Measurements from ENCODE around the gene PRAME. TPM values are rescaled to one million over a fixed set of nuclear protein-coding genes. Genes with fewer than 3 reads are reported as not detected.
A peak's percentile ranks its signal among the peaks of the same experiment; 100 is the strongest.
"Not testable (repeated sequence)": the region's sequence is repeated elsewhere in the genome, so short reads cannot be mapped to it uniquely, and the experiment has no call there.

Gene PRAME
- total RNA-seq, 1 experiment from 2014 or later = not detected

DNA sequence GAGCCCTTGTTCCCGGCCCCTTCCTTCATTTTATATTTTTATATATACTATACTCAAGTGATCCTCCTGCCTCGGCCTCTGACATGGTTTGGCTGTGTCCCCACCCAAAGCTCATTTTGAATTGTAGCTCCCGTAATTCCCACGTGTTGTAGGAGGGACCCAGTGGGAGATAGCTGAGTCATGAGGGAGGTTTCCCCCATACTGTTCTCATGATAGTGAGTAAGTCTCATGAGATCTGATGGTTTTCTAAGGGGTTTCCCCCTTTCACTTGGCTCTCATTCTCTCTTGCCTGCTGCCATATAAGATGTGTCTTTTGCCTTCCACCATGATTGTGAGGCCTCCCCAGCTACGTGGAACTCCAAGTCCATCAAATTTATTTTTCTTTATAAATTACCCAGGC, 31.8 kb downstream of the PRAME start:
- no peak overlapping the region for H3K27ac ChIP-seq
- no peak for DNase-seq

DNA sequence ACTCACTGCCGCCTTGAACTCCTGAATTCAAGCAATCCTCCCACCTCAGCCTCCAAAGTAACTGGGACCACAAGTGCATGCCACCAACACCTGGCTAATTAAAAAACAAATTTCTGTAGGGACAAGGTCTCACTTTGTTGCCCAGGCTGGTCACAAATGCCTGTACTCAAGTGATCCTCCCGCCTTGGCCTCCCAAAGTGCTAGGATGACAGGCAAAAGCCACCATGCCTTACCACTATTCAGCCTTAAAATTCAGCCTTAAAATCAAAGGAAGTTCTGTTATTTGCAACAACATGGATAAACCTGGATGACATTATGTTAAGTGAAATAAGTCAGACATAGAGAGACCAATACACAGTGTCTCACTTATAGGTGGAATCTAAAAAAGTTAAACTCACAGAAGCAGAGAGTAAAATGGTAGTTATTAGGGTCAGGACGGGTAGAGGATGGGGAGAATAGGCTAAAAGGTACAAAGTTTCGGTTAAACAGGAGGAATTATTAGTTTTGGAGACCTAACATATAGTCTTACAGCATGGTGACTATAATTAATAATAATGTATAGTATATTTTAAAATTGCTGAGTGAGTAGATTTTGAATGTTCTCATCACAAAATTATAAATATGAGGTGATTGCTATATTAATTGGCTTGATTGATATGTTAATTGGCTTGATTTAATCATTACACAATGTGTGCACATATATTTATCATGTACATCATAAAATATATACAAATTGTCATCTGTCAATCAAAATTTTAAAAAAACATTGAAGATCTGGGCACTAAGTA, 32.7 kb downstream of the PRAME start:
- DNase-seq = no peak
- Histone ChIP-seq H3K36me3 (no peaks in the 10 kb centered on the region), H3K4me3 (no peak overlapping the region), H3K4me1 (no peaks in the 10 kb centered on the region), H3K27me3 (no peaks in the 10 kb centered on the region), H3K9me3 (replicated peaks) (no peaks in the 10 kb centered on the region), H3K27ac (no peak overlapping the region)

More for the DNA sequence above, 31.8 kb downstream of the PRAME start:
- Histone ChIP-seq H3K36me3 (no peaks in the 10 kb centered on the region), H3K4me3 (no peak overlapping the region), H3K9me3 (replicated peaks) (no peaks in the 10 kb centered on the region), H3K4me1 (no peaks in the 10 kb centered on the region), H3K27me3 (no peaks in the 10 kb centered on the region)

DNA sequence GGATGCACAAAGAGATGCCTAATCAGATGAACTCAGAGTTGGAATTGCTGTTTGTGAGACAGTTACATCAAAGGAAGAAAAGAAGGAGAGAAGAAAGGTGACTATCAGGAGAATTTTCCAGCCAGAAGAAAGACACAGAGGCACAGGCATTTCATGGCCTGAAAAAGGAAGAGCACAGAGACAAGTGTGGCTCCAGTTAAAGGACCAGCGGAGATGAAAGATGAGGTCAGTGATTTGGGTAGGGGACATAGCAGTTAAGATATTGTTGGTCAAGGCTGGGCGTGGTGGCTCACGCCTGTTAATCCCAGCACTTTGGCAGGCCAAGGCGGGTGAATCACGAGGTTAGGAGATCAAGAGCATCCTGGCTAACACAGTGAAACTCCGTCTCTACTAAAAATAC, 35.6 kb downstream of the PRAME start:
- Histone ChIP-seq H3K4me3 (no peak overlapping the region), H3K9me3 (replicated peaks) (no peaks in the 10 kb centered on the region), H3K36me3 (no peaks in the 10 kb centered on the region), H3K27ac (no peak overlapping the region), H3K4me1 (no peaks in the 10 kb centered on the region; the same call in 1 of the 2 replicates), H3K27me3 (no peaks in the 10 kb centered on the region)
- no peak for DNase-seq

DNA sequence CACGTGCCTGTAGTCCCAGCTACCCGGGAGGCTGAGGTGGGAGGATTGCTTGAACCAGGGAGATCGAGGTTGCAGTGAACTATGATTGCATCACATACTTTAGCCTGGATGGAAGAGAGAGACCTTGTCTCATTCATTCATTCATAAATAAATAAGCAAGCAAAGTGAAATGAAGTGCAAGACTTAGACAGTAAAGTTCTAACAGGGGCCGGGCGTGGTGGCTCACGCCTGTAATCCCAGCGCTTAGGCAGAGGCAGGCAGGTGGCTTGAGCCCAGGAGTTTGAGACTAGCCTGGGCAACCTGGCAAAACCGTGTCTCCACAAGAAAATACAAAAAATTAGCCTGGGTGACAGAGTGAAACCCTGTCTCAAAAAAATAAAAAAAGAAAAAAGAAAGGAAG, 37.4 kb downstream of the PRAME start:
- Histone ChIP-seq H3K4me3 (no peak overlapping the region), H3K27me3 (no peaks in the 10 kb centered on the region), H3K36me3 (no peaks in the 10 kb centered on the region), H3K4me1 (no peaks in the 10 kb centered on the region; the same call in 1 of the 2 replicates), H3K9me3 (replicated peaks) (no peaks in the 10 kb centered on the region), H3K27ac (no peak overlapping the region)
- no peak for DNase-seq

DNA sequence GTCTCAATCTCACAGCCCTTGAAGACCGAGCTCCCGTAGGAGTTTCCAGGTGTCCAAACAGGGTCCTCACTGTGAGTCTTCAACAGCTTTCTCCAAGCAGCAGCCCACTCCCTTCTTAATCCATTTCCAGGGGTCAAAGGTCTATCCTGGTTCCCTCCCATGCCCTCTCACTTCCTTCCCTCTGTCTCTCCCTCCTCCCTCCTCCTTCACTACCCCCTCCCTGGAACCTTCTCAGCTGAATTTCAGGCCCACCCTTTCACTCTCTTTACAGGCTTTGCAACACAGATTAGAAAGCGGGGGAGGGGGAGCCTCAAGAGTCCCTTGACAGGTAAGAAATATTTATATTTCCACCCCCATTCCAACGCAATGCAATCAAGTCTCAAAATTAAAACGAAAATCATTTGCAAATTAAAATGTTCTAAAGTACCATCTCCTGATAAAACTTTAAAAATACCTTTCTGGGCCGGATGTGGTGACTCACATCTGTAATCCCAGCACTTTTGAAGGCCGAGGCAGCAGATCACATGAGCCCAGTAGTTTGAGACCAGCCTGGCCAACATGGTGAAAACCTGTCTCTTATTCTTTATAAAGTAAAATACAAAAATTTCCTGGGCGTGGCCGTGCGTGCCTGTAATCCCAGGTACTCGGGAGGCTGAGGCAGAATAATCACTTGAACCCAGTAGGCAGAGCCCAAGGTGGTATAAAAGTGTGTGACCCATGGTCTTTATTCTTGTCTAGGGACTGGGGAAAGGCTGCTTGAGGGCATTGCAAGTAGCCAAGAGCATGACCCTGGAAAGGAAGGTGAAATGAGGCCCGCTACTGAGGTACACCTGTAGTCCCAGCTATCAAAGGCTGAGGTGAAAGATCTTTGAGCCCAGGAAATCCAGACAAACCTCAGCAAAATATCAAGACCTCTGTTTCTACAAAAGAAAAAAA, 38.1 kb downstream of the PRAME start:
- H3K27ac ChIP-seq = no peak overlapping the region
- H3K4me3 ChIP-seq = no peak overlapping the region
- no peaks in the 10 kb centered on the region for H3K9me3 ChIP-seq (replicated peaks)
- no peaks in the 10 kb centered on the region for H3K27me3 ChIP-seq
- H3K4me1 ChIP-seq = no peaks in the 10 kb centered on the region; the same call in 1 of the 2 replicates
- H3K36me3 ChIP-seq = no peaks in the 10 kb centered on the region
- no peak for DNase-seq

DNA sequence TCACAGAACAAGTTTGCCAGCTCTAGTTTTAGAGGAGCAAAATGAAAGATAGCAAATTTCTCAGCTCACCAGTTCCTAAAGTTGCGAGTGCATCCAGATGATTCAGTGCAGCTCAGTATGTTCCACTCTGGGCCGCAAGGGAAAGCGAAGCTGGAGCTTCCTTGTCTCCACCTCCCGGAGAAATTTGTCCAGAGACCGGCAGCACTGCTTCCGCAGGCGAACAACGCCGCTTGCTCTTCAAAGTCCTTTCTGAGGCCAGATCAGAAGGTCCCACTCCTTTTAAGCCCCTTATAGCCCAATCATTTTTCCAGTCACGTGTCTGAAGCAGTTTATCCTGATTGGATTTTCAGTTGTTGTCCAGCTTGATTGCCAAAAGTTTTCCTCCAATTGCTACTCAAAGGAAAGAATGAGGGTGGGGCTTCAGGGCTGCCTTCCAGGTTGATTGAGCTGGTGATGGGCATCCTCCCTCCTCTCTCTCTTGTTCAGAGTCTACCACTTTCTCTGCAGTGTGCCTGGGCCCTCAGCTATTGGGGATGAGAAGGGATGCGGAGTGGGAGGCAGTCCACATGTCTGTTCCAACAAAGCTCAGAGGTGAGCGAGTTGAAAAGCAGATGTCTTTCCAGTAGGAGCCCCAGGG, 38.9 kb downstream of the PRAME start, which contains the start of gene ZNF280A:
Gene ZNF280A (minus strand): TSS at position 251 of the 637 bp plus-strand sequence. CDS start 4,640 bp downstream, outside the sequence.
- Histone ChIP-seq H3K27me3 (no peaks in the 10 kb centered on the region), H3K4me3 (peak within 1 kb of the TSS; percentile 44), H3K9me3 (replicated peaks) (no peaks in the 10 kb centered on the region), H3K4me1 (peaks cover 6% of the 10 kb centered on the region), H3K27ac (no peak within 1 kb of the TSS), H3K36me3 (no peaks in the 10 kb centered on the region)
- peak; percentile 22 to 59 for DNase-seq

DNA sequence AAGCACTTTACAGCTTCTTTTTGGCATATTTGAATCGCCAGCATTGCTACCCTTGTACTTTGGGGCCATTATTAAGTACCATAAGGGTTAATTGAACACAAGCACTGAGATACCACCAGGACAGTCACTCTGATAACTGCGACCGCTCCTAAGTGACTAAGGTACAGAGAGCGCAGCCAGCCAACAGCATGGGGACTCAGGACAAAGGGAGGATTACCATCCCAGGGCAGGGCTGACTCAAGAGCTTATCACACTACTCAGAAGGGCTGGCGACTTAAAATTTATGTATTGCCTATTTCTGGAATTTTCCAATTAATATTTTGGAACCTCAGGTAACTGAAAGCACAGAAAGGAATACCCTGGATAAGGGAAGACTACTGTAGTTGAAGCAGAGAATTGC, 39.5 kb downstream of the PRAME start:
- peak overlapping the region; percentile 44 for H3K4me3 ChIP-seq
- no peaks in the 10 kb centered on the region for H3K36me3 ChIP-seq
- no peaks in the 10 kb centered on the region for H3K9me3 ChIP-seq (replicated peaks)
- no peak overlapping the region for H3K27ac ChIP-seq
- H3K4me1 ChIP-seq = peaks cover 12% of the 10 kb centered on the region
- no peaks in the 10 kb centered on the region for H3K27me3 ChIP-seq
- DNase-seq = peak in 1 of 2 experiments; percentile 13

DNA sequence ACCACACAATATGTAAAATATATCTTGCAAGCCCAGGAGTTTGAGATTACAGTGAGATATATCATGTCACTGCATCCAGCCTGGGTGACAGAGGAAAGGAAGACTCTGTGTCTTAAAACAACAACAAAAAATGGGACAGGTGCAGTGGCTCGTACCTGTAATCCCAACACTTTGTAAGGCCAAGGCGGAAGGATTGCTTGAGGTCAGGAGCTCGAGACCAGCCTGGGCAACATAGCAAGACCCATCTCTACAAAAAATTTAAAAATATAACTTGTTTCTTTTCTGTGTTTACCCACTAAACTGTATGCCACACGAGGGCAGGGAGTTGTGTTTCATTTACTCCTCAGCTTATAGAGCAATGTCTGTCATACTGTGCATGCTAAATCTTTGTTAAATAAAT, 42.1 kb downstream of the PRAME start:
- Histone ChIP-seq H3K27me3 (no peaks in the 10 kb centered on the region), H3K4me1 (peaks cover 20% of the 10 kb centered on the region), H3K4me3 (no peak overlapping the region), H3K9me3 (replicated peaks) (0 out of 2 replicates have a peak, but pooled peaks cover 4% of the 10 kb centered on the region), H3K36me3 (no peaks in the 10 kb centered on the region), H3K27ac (no peak overlapping the region)
- no peak for DNase-seq

DNA sequence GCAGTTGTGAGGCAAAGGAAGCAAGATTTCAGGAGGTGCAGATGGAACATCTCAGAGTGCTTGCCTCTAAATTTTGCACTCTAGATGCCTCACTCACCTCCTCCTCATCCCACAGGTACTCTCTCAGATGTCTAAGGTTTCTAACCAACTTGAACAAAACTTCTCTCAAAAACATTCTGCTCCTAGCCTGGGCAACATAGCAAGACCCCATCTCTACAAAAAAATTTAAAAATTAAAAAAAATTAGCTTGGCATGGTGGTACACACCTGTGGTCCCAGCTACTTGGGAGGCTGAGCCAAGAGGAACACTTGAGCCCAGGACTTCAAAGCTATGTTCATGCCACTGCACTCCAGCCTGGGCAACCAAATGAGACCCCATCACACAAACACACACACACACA, 43.2 kb downstream of the PRAME start:
- H3K36me3 ChIP-seq = no peaks in the 10 kb centered on the region
- no peaks in the 10 kb centered on the region for H3K27me3 ChIP-seq
- no peak for DNase-seq
- 0 out of 2 replicates have a peak, but pooled peaks cover 4% of the 10 kb centered on the region for H3K9me3 ChIP-seq (replicated peaks)
- no peak overlapping the region for H3K27ac ChIP-seq
- peaks cover 20% of the 10 kb centered on the region for H3K4me1 ChIP-seq
- no peak overlapping the region for H3K4me3 ChIP-seq

DNA sequence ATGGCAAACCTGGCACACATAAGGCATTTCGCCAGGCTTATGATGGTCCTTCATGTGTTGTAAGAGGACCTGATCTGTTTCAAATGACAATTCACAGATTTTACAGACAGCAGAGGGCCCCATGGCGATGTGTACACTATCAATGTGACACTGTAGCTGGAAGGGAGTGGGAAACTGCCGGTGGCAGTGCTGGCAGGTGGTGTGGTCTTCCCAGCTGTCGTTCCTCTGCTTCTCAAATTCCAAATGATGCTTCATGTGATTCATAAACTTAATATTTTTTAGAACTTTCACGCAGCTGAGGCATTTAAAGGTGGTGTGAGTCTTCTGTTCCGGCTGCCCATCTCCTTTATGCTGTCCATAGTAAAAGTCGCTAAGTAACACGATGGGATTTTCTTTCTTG, 44.6 kb downstream of the PRAME start:
- DNase-seq = peak; percentile 77 to 87
- not testable (repeated sequence) for H3K36me3 ChIP-seq, H3K27me3 ChIP-seq
- H3K27ac ChIP-seq = peak overlapping the region; percentile 53
- H3K4me3 ChIP-seq = peak overlapping the region; percentile 11; the same call in 1 of the 2 replicates
- H3K4me1 ChIP-seq = peaks cover 20% of the 10 kb centered on the region
- peaks cover 12% of the 10 kb centered on the region for H3K9me3 ChIP-seq (replicated peaks)

DNA sequence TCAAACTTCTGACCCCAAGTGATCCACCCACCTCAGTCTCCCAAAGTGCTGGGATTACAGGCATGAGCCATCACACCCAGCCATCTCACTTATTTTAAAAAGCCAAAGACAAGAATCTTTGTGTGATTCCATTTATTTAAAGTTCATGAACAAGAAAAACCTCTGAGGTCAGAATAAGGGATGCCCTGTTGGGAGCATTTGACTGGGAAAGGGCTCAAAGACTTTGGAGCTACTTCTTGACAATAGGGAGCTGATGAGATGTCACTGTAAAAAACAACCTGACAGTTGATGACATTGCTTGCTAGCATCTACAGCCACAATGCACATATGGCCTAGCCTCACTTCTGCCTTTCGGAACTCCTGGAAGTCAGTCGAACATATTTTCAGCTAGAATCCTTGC, 45.4 kb downstream of the PRAME start:
- no peak for DNase-seq
- no peaks in the 10 kb centered on the region for H3K36me3 ChIP-seq
- peaks cover 15% of the 10 kb centered on the region for H3K9me3 ChIP-seq (replicated peaks)
- H3K27me3 ChIP-seq = no peaks in the 10 kb centered on the region
- H3K27ac ChIP-seq = peak overlapping the region; percentile 53; the same call in 1 of the 2 replicates
- peaks cover 20% of the 10 kb centered on the region for H3K4me1 ChIP-seq
- H3K4me3 ChIP-seq = no peak overlapping the region

DNA sequence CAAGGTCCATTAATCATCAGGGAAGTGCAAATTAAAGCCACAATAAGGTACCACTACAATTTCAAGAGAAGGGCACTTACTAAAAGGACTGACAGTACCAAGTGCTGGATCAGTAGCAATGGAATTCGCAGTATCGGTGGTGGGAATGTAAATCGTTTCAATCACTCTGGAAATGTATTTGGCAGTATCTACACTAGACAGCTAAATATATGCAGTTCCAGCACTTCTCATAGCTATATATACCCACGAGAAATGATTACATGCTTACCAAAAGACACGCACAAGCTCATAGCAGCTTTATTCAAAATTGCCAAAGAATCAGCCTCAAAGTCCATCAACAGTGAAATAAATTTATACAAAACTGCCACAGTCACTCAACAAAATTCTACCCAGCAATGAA, 46.1 kb downstream of the PRAME start:
- H3K4me1 ChIP-seq = peaks cover 20% of the 10 kb centered on the region
- H3K27ac ChIP-seq = no peak overlapping the region
- H3K36me3 ChIP-seq = no peaks in the 10 kb centered on the region
- no peak overlapping the region for H3K4me3 ChIP-seq
- H3K27me3 ChIP-seq = no peaks in the 10 kb centered on the region
- no peak for DNase-seq
- peaks cover 15% of the 10 kb centered on the region for H3K9me3 ChIP-seq (replicated peaks)

DNA sequence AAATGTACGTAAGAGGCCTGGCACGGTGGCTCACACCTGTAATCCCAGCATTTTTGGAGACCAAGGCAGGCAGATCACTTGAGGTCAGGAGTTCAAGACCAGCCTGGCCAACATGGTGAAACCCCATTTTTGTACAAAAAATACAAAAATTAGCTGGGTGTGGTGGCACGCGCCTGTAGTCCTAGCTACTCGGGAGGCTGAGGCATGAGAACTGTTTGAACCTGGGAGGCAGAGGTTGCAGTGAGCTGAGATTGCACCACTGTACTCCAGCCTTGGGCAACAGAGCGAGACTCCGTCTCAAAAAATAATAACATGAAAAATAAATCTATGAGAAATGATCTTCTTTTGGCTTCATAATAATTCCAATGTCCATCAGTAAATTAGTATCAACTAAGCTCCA, 48.2 kb downstream of the PRAME start:
- H3K27ac ChIP-seq, H3K27me3 ChIP-seq, H3K36me3 ChIP-seq, H3K4me3 ChIP-seq, DNase-seq: not testable (repeated sequence)
- H3K4me1 ChIP-seq = peaks cover 20% of the 10 kb centered on the region
- peaks cover 15% of the 10 kb centered on the region for H3K9me3 ChIP-seq (replicated peaks)

DNA sequence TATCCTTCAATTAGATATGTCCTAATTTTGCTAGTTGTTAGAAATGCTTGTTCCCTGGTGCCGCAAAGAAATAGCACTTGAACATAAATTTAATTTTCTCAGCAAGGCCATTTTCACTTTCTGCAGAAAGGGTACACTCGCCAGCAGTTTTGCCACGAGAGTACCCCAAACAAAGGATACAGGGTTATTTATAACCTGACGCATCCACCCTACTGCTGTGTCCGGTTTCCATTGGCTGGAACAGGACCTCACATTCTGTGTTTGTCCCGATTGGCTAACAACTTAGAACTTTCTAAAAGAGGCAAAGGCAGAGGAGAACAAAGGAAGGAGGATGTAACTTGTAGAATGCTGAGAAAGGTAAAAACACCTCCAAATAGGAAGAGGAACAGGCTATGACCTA, 49.2 kb downstream of the PRAME start:
- H3K27ac ChIP-seq, DNase-seq, H3K36me3 ChIP-seq, H3K4me3 ChIP-seq, H3K27me3 ChIP-seq: not testable (repeated sequence)
- H3K4me1 ChIP-seq = peaks cover 11% of the 10 kb centered on the region
- H3K9me3 ChIP-seq (replicated peaks) = peaks cover 15% of the 10 kb centered on the region

All from SJCRH30 (cell line).